Chondrocyte (in vitro differentiated cells): ENCODE measurements around the gene SYNE2. TPM values are rescaled to one million over a fixed set of nuclear protein-coding genes. Genes with fewer than 3 reads are reported as not detected.

ENCODE experiments used
- DNase-seq: peaks from one replicate; pipeline ENCODE4 v3.0.0; 2021; ENCODE audit warnings: mixed read lengths, low spot score
- H3K27ac Mint-ChIP-seq: one replicate; pipeline ENCODE4 v1.8.0; 2021; ENCODE audit warnings: mild to moderate bottlenecking, moderate library complexity, mixed read lengths; ENCODE audit not compliant: unreplicated experiment
- H3K27me3 Mint-ChIP-seq: 2 replicates; pipeline ENCODE4 v1.8.0; 2021; ENCODE audit warnings: low read depth, mixed read lengths
- H3K36me3 Mint-ChIP-seq: 2 replicates; pipeline ENCODE4 v1.8.0; 2021; ENCODE audit warnings: low read depth, mixed read lengths
- H3K4me1 Mint-ChIP-seq: 2 replicates; pipeline ENCODE4 v1.8.0; 2021; ENCODE audit warnings: low read depth, mild to moderate bottlenecking, mixed read lengths
- H3K4me3 Mint-ChIP-seq: one replicate; pipeline ENCODE4 v1.8.0; 2021; ENCODE audit warnings: mild to moderate bottlenecking, moderate library complexity, mixed read lengths; ENCODE audit not compliant: unreplicated experiment
- H3K9me3 Mint-ChIP-seq: 2 replicates; pipeline ENCODE4 v1.8.0; 2021; ENCODE audit warnings: low read depth, mixed read lengths
- CTCF ChIP-seq: fragments of 200-600 bp; sonication (generic); IDR thresholded peaks from 2 replicates; pipeline ENCODE4 v1.5.0; 2021; ENCODE audit warnings: antibody characterized with exemption, mild to moderate bottlenecking, moderate library complexity
- total RNA-seq: library from RNA; stranded (reverse); gene quantifications from 3 replicates; pipeline ENCODE4 v1.2.1, GENCODE V29; 2021

Gene SYNE2
- total RNA-seq, 1 donor from 2014 or later = 13.6 TPM

GRCh38 chr14:64245491-64245890, 392.7 kb downstream of the SYNE2 start:
- H3K27me3 Mint-ChIP-seq = peaks cover 21% of the 10 kb centered on the region
- peaks cover 3% of the 10 kb centered on the region for H3K36me3 Mint-ChIP-seq
- no peaks in the 10 kb centered on the region for H3K9me3 Mint-ChIP-seq
- no peak overlapping the region for H3K4me3 Mint-ChIP-seq
- TF ChIP-seq CTCF = no peak
- DNase-seq = no peak
- H3K27ac Mint-ChIP-seq = no peak overlapping the region
- H3K4me1 Mint-ChIP-seq = no peaks in the 10 kb centered on the region

- H3K4me1 Mint-ChIP-seq = no peaks in the 10 kb centered on the region
- H3K9me3 Mint-ChIP-seq = no peaks in the 10 kb centered on the region
- peaks cover 3% of the 10 kb centered on the region for H3K36me3 Mint-ChIP-seq
- peaks cover 19% of the 10 kb centered on the region for H3K27me3 Mint-ChIP-seq
- TF ChIP-seq CTCF = no peak
- no peak for DNase-seq
- no peak overlapping the region for H3K4me3 Mint-ChIP-seq
- no peak overlapping the region for H3K27ac Mint-ChIP-seq
Measured at GRCh38 chr14:64246688-64247087, 393.9 kb downstream of the SYNE2 start.

- Mint-ChIP-seq H3K27me3 (peaks cover 17% of the 10 kb centered on the region), H3K4me1 (no peaks in the 10 kb centered on the region), H3K9me3 (no peaks in the 10 kb centered on the region), H3K36me3 (peaks cover 3% of the 10 kb centered on the region), H3K27ac (no peak overlapping the region), H3K4me3 (no peak overlapping the region)
- no peak for TF ChIP-seq CTCF
- DNase-seq = no peak
Measured at GRCh38 chr14:64247195-64247594, 394.4 kb downstream of the SYNE2 start.

- no peaks in the 10 kb centered on the region for H3K36me3 Mint-ChIP-seq
- H3K4me1 Mint-ChIP-seq = peaks cover 2% of the 10 kb centered on the region
- no peaks in the 10 kb centered on the region for H3K9me3 Mint-ChIP-seq
- no peak overlapping the region for H3K4me3 Mint-ChIP-seq
- H3K27ac Mint-ChIP-seq = no peak overlapping the region
- no peak for TF ChIP-seq CTCF
- DNase-seq = no peak
- peaks cover 10% of the 10 kb centered on the region for H3K27me3 Mint-ChIP-seq
Measured at GRCh38 chr14:64248689-64249088, 395.9 kb downstream of the SYNE2 start.

- Mint-ChIP-seq H3K27me3 (peaks cover 10% of the 10 kb centered on the region), H3K27ac (no peak overlapping the region)
Measured at GRCh38 chr14:64249363-64249762, 396.6 kb downstream of the SYNE2 start.

More at GRCh38 chr14:64249363-64249762, 396.6 kb downstream of the SYNE2 start:
- H3K9me3 Mint-ChIP-seq = no peaks in the 10 kb centered on the region
- no peak overlapping the region for H3K4me3 Mint-ChIP-seq
- TF ChIP-seq CTCF = no peak
- H3K4me1 Mint-ChIP-seq = peaks cover 5% of the 10 kb centered on the region
- no peak for DNase-seq
- H3K36me3 Mint-ChIP-seq = no peaks in the 10 kb centered on the region
